ENCODE data around the gene POU2F1. TPM values are rescaled to one million over a fixed set of nuclear protein-coding genes. Genes with fewer than 3 reads are reported as not detected.

The POU2F1 gene
- total RNA-seq, 1 experiment from 2014 or later, result 25.3 TPM

DNA sequence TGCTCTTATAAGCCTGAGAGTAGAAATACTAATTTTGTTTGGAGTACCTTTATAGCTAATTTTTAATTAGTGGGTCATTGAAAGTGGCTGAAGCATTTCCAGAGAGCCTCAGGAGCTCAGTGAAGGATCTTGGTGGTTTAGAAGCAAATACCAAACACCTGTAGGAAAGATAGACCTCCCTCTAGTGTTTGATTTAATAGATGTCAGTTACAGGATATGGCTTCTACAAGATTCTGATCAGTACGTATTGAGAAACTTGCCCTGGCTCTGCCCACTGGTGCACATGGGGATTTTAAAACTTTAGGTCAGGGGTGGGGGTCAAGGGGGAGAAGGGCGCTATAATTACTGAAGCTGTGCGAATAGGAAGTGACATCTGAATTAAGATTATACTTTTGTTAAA lies 122.2 kb downstream of the POU2F1 start:
- CTCF ChIA-PET, result interaction anchor here (0.6 to 1.9 kb wide), 8 partner anchors 49 to 185 kb away, joined by 3 to 21 read pairs (median 6); partner anchors contain the start of gene POU2F1
- TF ChIP-seq, protein P1, sequence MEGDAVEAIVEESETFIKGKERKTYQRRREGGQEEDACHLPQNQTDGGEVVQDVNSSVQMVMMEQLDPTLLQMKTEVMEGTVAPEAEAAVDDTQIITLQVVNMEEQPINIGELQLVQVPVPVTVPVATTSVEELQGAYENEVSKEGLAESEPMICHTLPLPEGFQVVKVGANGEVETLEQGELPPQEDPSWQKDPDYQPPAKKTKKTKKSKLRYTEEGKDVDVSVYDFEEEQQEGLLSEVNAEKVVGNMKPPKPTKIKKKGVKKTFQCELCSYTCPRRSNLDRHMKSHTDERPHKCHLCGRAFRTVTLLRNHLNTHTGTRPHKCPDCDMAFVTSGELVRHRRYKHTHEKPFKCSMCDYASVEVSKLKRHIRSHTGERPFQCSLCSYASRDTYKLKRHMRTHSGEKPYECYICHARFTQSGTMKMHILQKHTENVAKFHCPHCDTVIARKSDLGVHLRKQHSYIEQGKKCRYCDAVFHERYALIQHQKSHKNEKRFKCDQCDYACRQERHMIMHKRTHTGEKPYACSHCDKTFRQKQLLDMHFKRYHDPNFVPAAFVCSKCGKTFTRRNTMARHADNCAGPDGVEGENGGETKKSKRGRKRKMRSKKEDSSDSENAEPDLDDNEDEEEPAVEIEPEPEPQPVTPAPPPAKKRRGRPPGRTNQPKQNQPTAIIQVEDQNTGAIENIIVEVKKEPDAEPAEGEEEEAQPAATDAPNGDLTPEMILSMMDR (IDR thresholded peaks at IDR 0.05; ENCODE audit: unreplicated experiment), result no peak
- Mint-ChIP-seq H3K9me3 (ENCODE audit: low read depth, unreplicated experiment) (no peaks in the 10 kb centered on the region), H3K4me3 (ENCODE audit: low read depth, unreplicated experiment) (no peak overlapping the region), H3K27ac (ENCODE audit: unreplicated experiment) (no peak overlapping the region), H3K36me3 (ENCODE audit: insufficient read depth, unreplicated experiment) (no peaks in the 10 kb centered on the region), H3K27me3 (ENCODE audit: unreplicated experiment) (no peaks in the 10 kb centered on the region), H3K4me1 (ENCODE audit: low read depth, unreplicated experiment) (no peaks in the 10 kb centered on the region)
- no TSS peak for BruUV-seq (replicated peaks)
- intact Hi-C loops (cut with micrococcal nuclease; ENCODE audit: unreplicated experiment), result loop anchor here (1.0 to 10.0 kb wide), 2 partner anchors 75 to 278 kb away; no protein-coding TSS in a partner anchor
- no peak for DNase-seq

DNA sequence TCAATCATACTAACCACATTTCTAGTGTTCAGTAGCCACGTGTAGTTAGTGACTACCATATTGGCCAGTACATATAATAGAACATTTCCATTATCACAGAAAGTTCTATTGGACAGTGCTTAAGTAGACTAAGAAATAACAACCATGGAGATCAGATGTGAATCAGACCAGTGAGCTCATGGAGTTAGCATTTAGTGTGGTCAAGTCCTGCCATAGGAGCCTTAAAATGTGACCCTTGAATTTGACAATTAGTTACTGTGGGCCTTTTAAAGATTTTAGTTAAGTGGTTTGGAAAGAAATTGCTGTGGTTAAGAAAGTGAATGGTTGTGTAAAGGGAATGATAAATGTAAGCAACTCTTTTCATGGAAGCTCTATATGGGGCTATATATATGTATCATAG lies 123.4 kb downstream of the POU2F1 start:
- Mint-ChIP-seq H3K9me3 (ENCODE audit: low read depth, unreplicated experiment) (no peaks in the 10 kb centered on the region), H3K36me3 (ENCODE audit: insufficient read depth, unreplicated experiment) (no peaks in the 10 kb centered on the region), H3K4me1 (ENCODE audit: low read depth, unreplicated experiment) (no peaks in the 10 kb centered on the region), H3K27ac (ENCODE audit: unreplicated experiment) (no peak overlapping the region), H3K4me3 (ENCODE audit: low read depth, unreplicated experiment) (no peak overlapping the region), H3K27me3 (ENCODE audit: unreplicated experiment) (no peaks in the 10 kb centered on the region)
- TF ChIP-seq, protein P1 (IDR thresholded peaks at IDR 0.05; ENCODE audit: unreplicated experiment), result no peak
- intact Hi-C loops (cut with micrococcal nuclease; ENCODE audit: unreplicated experiment), result loop anchor here (10.0 kb wide), 1 partner anchor 279 kb away; no protein-coding TSS in a partner anchor
- no TSS peak for BruUV-seq (replicated peaks)
- CTCF ChIA-PET, result interaction anchor here (1.9 kb wide), 1 partner anchor 76 kb away, joined by 21 read pairs; no protein-coding TSS in a partner anchor
- DNase-seq, result no peak

DNA sequence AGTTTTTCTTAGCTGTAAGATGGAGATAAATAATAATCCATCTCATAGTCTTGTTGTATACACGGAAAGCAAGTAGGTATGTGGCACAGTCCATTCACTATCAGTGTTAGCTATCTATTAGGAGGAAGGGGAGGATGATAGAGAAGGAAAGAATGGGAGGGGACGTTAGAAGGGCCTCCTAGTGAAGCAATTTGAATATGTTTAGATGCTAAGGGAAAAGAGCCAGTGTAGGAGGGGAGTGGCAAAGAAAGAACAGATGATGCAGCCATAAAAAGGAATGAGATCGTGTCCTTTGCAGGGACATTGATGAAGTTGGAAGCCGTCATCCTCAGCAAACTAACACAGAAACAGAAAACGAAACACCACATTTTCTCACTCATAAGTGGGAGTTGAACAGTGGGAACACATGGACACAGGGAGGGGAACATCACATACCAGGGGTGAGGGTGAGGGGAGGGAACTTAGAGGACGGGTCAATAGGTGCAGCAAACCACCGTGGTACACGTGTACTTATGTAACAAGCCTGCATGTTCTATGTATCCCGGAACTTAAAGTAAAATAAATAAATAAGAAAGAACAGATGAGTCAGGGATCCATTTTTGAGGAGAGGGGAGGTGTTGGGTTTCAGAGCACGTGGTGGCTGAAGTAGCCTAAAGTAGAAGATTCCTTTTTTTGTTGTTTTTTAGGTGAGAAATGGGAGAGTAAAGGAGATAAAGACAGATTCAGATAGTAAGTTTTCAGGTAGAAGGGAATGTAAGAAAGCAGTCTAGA lies 124.1 kb downstream of the POU2F1 start:
- CTCF ChIA-PET, result no interaction called here
- H3K27ac Mint-ChIP-seq (ENCODE audit: unreplicated experiment), result no peak overlapping the region
- BruUV-seq (replicated peaks), result no TSS peak
- intact Hi-C loops (cut with micrococcal nuclease; ENCODE audit: unreplicated experiment), result loop anchor here (10.0 kb wide), 1 partner anchor 280 kb away; no protein-coding TSS in a partner anchor
- TF ChIP-seq, protein P1 (IDR thresholded peaks at IDR 0.05; ENCODE audit: unreplicated experiment), result no peak
- no peaks in the 10 kb centered on the region for H3K4me1 Mint-ChIP-seq (ENCODE audit: low read depth, unreplicated experiment)
- no peaks in the 10 kb centered on the region for H3K36me3 Mint-ChIP-seq (ENCODE audit: insufficient read depth, unreplicated experiment)
- DNase-seq, result no peak
- H3K9me3 Mint-ChIP-seq (ENCODE audit: low read depth, unreplicated experiment), result no peaks in the 10 kb centered on the region
- H3K4me3 Mint-ChIP-seq (ENCODE audit: low read depth, unreplicated experiment), result no peak overlapping the region
- no peaks in the 10 kb centered on the region for H3K27me3 Mint-ChIP-seq (ENCODE audit: unreplicated experiment)

DNA sequence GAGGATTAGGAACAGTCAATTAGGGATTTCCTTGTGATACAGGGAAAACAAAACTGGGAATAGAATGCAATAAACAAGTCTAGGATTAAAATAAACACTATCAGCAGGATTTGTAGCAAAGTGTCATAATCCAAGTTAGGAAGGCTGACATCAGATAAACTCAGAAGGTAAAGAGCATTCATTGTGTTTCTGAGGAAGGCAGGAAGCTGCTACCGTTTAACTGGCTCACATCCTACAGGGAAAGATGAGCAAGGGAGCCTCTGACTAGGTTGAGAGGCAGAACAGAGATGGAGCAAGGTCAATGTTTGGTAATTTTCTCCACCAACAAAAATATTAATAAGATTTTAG lies 124.7 kb downstream of the POU2F1 start:
- DNase-seq, result no peak
- TF ChIP-seq, protein P1 (IDR thresholded peaks at IDR 0.05; ENCODE audit: unreplicated experiment), result no peak
- no peaks in the 10 kb centered on the region for H3K4me1 Mint-ChIP-seq (ENCODE audit: low read depth, unreplicated experiment)
- no peaks in the 10 kb centered on the region for H3K36me3 Mint-ChIP-seq (ENCODE audit: insufficient read depth, unreplicated experiment)
- no peak overlapping the region for H3K4me3 Mint-ChIP-seq (ENCODE audit: low read depth, unreplicated experiment)
- H3K9me3 Mint-ChIP-seq (ENCODE audit: low read depth, unreplicated experiment), result no peaks in the 10 kb centered on the region
- CTCF ChIA-PET, result no interaction called here
- H3K27ac Mint-ChIP-seq (ENCODE audit: unreplicated experiment), result no peak overlapping the region
- no TSS peak for BruUV-seq (replicated peaks)
- intact Hi-C loops (cut with micrococcal nuclease; ENCODE audit: unreplicated experiment), result loop anchor here (10.0 kb wide), 1 partner anchor 281 kb away; no protein-coding TSS in a partner anchor
- H3K27me3 Mint-ChIP-seq (ENCODE audit: unreplicated experiment), result no peaks in the 10 kb centered on the region
